Mesendoderm (in vitro differentiated cells): ENCODE data around the gene LRFN3.
"Not testable (repeated sequence)": the region's sequence is repeated elsewhere in the genome, so short reads cannot be mapped to it uniquely, and the experiment has no call there.

ENCODE experiments used
- DNase-seq: peaks from one replicate; pipeline ENCODE4 v3.0.0; 2013
- H2AK5ac ChIP-seq: 2 replicates; pipeline ENCODE4 v1.6.1; 2013; ENCODE audit warnings: low read length, inconsistent platforms
- H2BK120ac ChIP-seq: 2 replicates; pipeline ENCODE4 v1.6.1; 2013; ENCODE audit warnings: low read depth, mild to moderate bottlenecking, low read length, moderate library complexity, mixed read lengths
- H2BK15ac ChIP-seq: replicated peaks from 2 replicates; pipeline ENCODE4 v1.6.1; 2013; ENCODE audit warnings: low read depth, mild to moderate bottlenecking, moderate library complexity
- H2BK5ac ChIP-seq: 2 replicates; pipeline ENCODE4 v1.6.1; 2013; ENCODE audit warnings: low read length, inconsistent platforms
- H3K18ac ChIP-seq: 2 replicates; pipeline ENCODE4 v1.6.1; 2013; ENCODE audit warnings: mild to moderate bottlenecking, low read length, mixed read lengths
- H3K23ac ChIP-seq: one replicate; pipeline ENCODE4 v1.6.1; 2013; ENCODE audit warnings: low read length
- H3K27ac ChIP-seq: 2 replicates; pipeline ENCODE4 v1.5.1; 2013; ENCODE audit warnings: low read depth, mild to moderate bottlenecking, inconsistent platforms, low read length, moderate library complexity
- H3K27me3 ChIP-seq: 2 replicates; pipeline ENCODE4 v1.6.1; 2013; ENCODE audit warnings: low read length, control low read depth, mild to moderate bottlenecking, inconsistent platforms; ENCODE audit not compliant: insufficient read depth, poor library complexity
- H3K36me3 ChIP-seq: 2 replicates; pipeline ENCODE4 v1.6.1; 2013; ENCODE audit warnings: low read length, inconsistent platforms; ENCODE audit not compliant: control insufficient read depth, insufficient read depth
- H3K4ac ChIP-seq: one replicate; pipeline ENCODE4 v1.6.1; 2013; ENCODE audit warnings: low read depth, mild to moderate bottlenecking, low read length, moderate library complexity
- H3K4me1 ChIP-seq: 2 replicates; pipeline ENCODE4 v1.6.1; 2013; ENCODE audit warnings: low read depth, low read length, inconsistent platforms; ENCODE audit not compliant: control insufficient read depth
- H3K4me2 ChIP-seq: 2 replicates; pipeline ENCODE4 v1.6.1; 2013; ENCODE audit warnings: low read length
- H3K4me3 ChIP-seq: 2 replicates; pipeline ENCODE4 v1.5.1; 2013; ENCODE audit warnings: mild to moderate bottlenecking, low read length
- H3K56ac ChIP-seq: one replicate; pipeline ENCODE4 v1.6.1; 2013; ENCODE audit warnings: low read length
- H3K79me1 ChIP-seq: 2 replicates; pipeline ENCODE4 v1.6.1; 2013; ENCODE audit warnings: low read length, inconsistent platforms
- H3K79me2 ChIP-seq: 2 replicates; pipeline ENCODE4 v1.6.1; 2013; ENCODE audit warnings: mild to moderate bottlenecking, low read length; ENCODE audit not compliant: control insufficient read depth, insufficient read depth
- H3K9ac ChIP-seq: 2 replicates; pipeline ENCODE4 v1.6.1; 2013; ENCODE audit warnings: low read length, inconsistent platforms
- H4K5ac ChIP-seq: one replicate; pipeline ENCODE4 v1.6.1; 2013; ENCODE audit warnings: low read length
- H4K8ac ChIP-seq: one replicate; pipeline ENCODE4 v1.6.1; 2013; ENCODE audit warnings: low read depth, mild to moderate bottlenecking, control low read depth, low read length, moderate library complexity
- WGBS: extraction: QIAGEN DNeasy Blood & Tissue Kit; methylation state at CpG from one replicate; pipeline ENCODE4 v1.1.7; 2013; ENCODE audit warnings: low lambda C conversion rate, missing lambda C conversion rate; ENCODE audit not compliant: insufficient coverage; ENCODE audit errors: extremely low coverage; 5-methylcytosine and 5-hydroxymethylcytosine counted together

LRFN3 gene

GRCh38 chr19:35977446-35978222, 41.5 kb downstream of the LRFN3 start:
- peak; percentile 87 for DNase-seq
- H3K79me2 ChIP-seq = no peaks in the 10 kb centered on the region
- H4K5ac ChIP-seq = no peak overlapping the region
- no peak overlapping the region for H3K23ac ChIP-seq
- WGBS = no CpG with 5 or more reads among the region's 14 CpGs
- no peak overlapping the region for H3K9ac ChIP-seq
- H3K4me3 ChIP-seq = no peak overlapping the region
- H3K27me3 ChIP-seq = no peaks in the 10 kb centered on the region
- H4K8ac ChIP-seq = no peak overlapping the region
- no peaks in the 10 kb centered on the region for H3K79me1 ChIP-seq
- H2BK15ac ChIP-seq = no peak overlapping the region
- H2BK5ac ChIP-seq = no peak overlapping the region
- no peaks in the 10 kb centered on the region for H3K4me1 ChIP-seq
- no peak overlapping the region for H3K4ac ChIP-seq
- H3K18ac ChIP-seq = no peak overlapping the region
- no peak overlapping the region for H2BK120ac ChIP-seq
- no peak overlapping the region for H2AK5ac ChIP-seq
- H3K4me2 ChIP-seq = no peak overlapping the region
- H3K56ac ChIP-seq = no peak overlapping the region
- no peak overlapping the region for H3K27ac ChIP-seq
- no peaks in the 10 kb centered on the region for H3K36me3 ChIP-seq

DNA sequence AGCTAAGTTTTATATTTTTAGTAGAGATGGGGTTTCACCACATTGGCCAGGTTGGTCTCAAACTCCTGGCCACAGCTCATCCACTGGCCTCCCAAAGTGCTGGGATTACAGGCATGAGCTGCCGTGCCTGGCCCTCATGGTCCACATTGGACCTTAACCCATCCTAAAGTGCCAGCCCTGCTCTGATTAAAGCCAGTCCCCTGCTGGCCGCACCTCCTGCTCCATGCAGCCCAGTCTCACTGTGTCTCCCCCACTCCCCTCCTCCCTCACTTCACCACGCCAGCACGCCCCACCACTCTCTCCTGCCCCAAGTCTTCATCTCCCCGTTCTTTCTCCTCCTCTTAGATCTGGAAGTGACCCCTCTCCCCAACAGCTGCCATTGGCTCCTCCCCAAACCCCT, 42.1 kb downstream of the LRFN3 start:
- Histone ChIP-seq H3K36me3 (no peaks in the 10 kb centered on the region), H3K79me1 (no peaks in the 10 kb centered on the region), H3K4ac (no peak overlapping the region), H2AK5ac (no peak overlapping the region), H3K79me2 (no peaks in the 10 kb centered on the region), H3K56ac (no peak overlapping the region), H3K4me3 (no peak overlapping the region), H2BK120ac (no peak overlapping the region), H4K8ac (no peak overlapping the region), H3K4me1 (no peaks in the 10 kb centered on the region), H4K5ac (no peak overlapping the region), H3K9ac (no peak overlapping the region), H3K23ac (no peak overlapping the region), H3K4me2 (no peak overlapping the region), H3K27me3 (no peaks in the 10 kb centered on the region), H2BK15ac (no peak overlapping the region), H2BK5ac (no peak overlapping the region), H3K18ac (no peak overlapping the region), H3K27ac (no peak overlapping the region)
- DNase-seq = no peak
- WGBS = no CpG with 5 or more reads among the region's 5 CpGs

DNA sequence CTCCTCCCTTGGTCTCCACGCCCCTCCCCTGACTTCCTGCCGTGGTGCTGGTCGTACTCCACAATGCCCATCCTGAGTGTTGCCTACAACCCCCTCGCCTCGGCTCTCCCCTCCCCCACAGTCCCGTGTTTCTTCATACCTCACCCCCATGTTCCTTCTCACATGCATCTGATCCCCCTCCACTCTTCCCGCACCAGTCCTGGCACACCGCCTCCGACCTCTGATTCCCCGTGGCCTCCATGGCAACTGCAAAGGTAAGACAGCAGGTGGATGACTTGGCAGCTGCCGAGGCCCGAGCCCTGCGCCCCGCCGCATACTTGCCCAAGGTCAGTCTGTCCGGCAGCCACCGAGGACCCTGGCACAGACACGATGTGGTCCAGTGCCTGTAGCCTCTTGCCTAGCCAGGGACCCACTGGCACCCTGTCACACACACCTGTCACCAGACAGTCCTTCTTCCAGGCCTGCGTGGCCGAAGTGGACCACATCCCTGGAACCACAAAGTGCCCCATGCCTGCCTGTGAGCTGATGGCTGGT, 42.7 kb downstream of the LRFN3 start:
- no peak overlapping the region for H3K18ac ChIP-seq
- no peaks in the 10 kb centered on the region for H3K4me1 ChIP-seq
- H3K4me2 ChIP-seq = no peak overlapping the region
- no peak overlapping the region for H3K56ac ChIP-seq
- H2AK5ac ChIP-seq = no peak overlapping the region
- H3K27ac ChIP-seq = no peak overlapping the region
- H2BK5ac ChIP-seq = no peak overlapping the region
- H3K79me2 ChIP-seq = no peaks in the 10 kb centered on the region
- no peaks in the 10 kb centered on the region for H3K36me3 ChIP-seq
- no peak overlapping the region for H4K5ac ChIP-seq
- no peak overlapping the region for H3K4ac ChIP-seq
- H3K79me1 ChIP-seq = no peaks in the 10 kb centered on the region
- no peak overlapping the region for H3K9ac ChIP-seq
- WGBS = no CpG with 5 or more reads among the region's 20 CpGs
- H3K23ac ChIP-seq = no peak overlapping the region
- no peak overlapping the region for H4K8ac ChIP-seq
- H3K4me3 ChIP-seq = no peak overlapping the region
- no peak overlapping the region for H2BK120ac ChIP-seq
- no peak overlapping the region for H2BK15ac ChIP-seq
- H3K27me3 ChIP-seq = no peaks in the 10 kb centered on the region
- DNase-seq = no peak

DNA sequence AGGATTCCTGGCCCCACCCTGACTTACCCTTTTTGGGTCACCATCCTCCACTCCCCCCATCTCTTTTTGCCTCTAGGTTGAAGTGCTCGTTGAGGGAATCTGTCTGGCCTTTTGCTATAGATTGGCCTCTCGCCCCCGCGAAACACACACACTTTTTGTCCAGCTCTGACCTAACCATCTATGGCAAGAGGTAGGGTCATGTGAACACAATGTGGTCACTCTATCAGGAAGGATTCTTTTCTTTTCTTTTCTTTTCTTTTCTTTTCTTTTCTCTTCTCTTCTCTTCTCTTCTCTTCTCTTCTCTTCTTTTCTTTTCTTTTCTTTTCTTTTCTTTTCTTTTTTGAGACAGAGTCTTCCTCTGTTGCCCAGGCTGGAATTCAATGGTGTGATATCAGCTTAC, 44.8 kb downstream of the LRFN3 start:
- H3K36me3 ChIP-seq, H3K4me2 ChIP-seq, H2AK5ac ChIP-seq, H3K23ac ChIP-seq, H2BK15ac ChIP-seq, DNase-seq, H4K8ac ChIP-seq, H3K27ac ChIP-seq, H3K79me2 ChIP-seq, H3K4me3 ChIP-seq, H3K18ac ChIP-seq, H3K4me1 ChIP-seq, H2BK5ac ChIP-seq, H3K4ac ChIP-seq, H3K27me3 ChIP-seq, H2BK120ac ChIP-seq, H3K9ac ChIP-seq, H3K79me1 ChIP-seq, H4K5ac ChIP-seq, H3K56ac ChIP-seq: not testable (repeated sequence)
- no CpG with 5 or more reads among the region's 4 CpGs for WGBS

- H3K4me3 ChIP-seq = no peak overlapping the region
- H3K27ac ChIP-seq = no peak overlapping the region
- no CpG with 5 or more reads among the region's 8 CpGs for WGBS
- H3K4me1 ChIP-seq = no peaks in the 10 kb centered on the region
- H3K18ac ChIP-seq = no peak overlapping the region
- no peak overlapping the region for H4K8ac ChIP-seq
- H3K56ac ChIP-seq = no peak overlapping the region
- no peak overlapping the region for H3K4ac ChIP-seq
- H3K23ac ChIP-seq = no peak overlapping the region
- H3K4me2 ChIP-seq = no peak overlapping the region
- H2BK15ac ChIP-seq = no peak overlapping the region
- H2BK5ac ChIP-seq = no peak overlapping the region
- DNase-seq = no peak
- H4K5ac ChIP-seq = no peak overlapping the region
- H2BK120ac ChIP-seq = no peak overlapping the region
- no peaks in the 10 kb centered on the region for H3K79me1 ChIP-seq
- H3K79me2 ChIP-seq = no peaks in the 10 kb centered on the region
- H3K9ac ChIP-seq = no peak overlapping the region
- H3K36me3 ChIP-seq = no peaks in the 10 kb centered on the region
- H2AK5ac ChIP-seq = no peak overlapping the region
- no peaks in the 10 kb centered on the region for H3K27me3 ChIP-seq
These were observed 47.0 kb downstream of the LRFN3 start for GRCh38 chr19:35983177-35983576.

DNA sequence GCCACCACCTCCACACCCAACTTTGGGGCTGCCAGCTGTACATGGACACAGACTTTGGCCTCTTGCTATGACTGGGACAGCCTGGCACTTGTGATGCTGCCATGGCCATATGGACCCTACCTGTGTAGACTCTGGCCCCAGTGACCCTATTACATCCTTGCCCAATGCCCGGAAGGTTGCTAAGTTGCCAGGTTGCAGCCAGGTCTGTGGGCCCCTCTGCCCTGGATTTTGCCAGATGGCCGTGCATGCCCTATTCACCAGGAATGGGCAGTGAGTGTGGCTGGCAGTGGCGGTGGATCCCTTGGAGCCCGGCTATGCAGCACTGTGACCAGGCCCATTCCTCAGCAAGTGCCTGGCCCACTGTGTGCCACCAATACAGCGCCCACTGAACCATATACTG, 49.9 kb downstream of the LRFN3 start:
- Histone ChIP-seq H3K23ac (no peak overlapping the region), H3K4me3 (no peak overlapping the region), H3K79me1 (no peaks in the 10 kb centered on the region), H4K5ac (no peak overlapping the region), H3K79me2 (no peaks in the 10 kb centered on the region), H3K4me2 (no peak overlapping the region), H3K9ac (no peak overlapping the region), H3K4ac (no peak overlapping the region), H3K56ac (no peak overlapping the region), H2BK5ac (no peak overlapping the region), H2BK120ac (no peak overlapping the region), H3K36me3 (no peaks in the 10 kb centered on the region), H4K8ac (no peak overlapping the region), H2BK15ac (no peak overlapping the region), H2AK5ac (no peak overlapping the region), H3K4me1 (no peaks in the 10 kb centered on the region), H3K27ac (no peak overlapping the region), H3K18ac (no peak overlapping the region), H3K27me3 (no peaks in the 10 kb centered on the region)
- no peak for DNase-seq
- WGBS = no CpG with 5 or more reads among the region's 5 CpGs
